GM20431 (cell line): ENCODE results near the gene OR5P2.
"Not testable (repeated sequence)": the region's sequence is repeated elsewhere in the genome, so short reads cannot be mapped to it uniquely, and the experiment has no call there.

Experiments used
- in situ Hi-C: fragments of 300-500 bp; cut with MseI, MboI; formaldehyde crosslinking; loops from one replicate; pipeline ENCODE4 v1.15.0; 2020; ENCODE audit warnings: low sequenced_read_pairs; ENCODE audit not compliant: unreplicated experiment

OR5P2 gene, protein sequence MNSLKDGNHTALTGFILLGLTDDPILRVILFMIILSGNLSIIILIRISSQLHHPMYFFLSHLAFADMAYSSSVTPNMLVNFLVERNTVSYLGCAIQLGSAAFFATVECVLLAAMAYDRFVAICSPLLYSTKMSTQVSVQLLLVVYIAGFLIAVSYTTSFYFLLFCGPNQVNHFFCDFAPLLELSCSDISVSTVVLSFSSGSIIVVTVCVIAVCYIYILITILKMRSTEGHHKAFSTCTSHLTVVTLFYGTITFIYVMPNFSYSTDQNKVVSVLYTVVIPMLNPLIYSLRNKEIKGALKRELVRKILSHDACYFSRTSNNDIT

DNA sequence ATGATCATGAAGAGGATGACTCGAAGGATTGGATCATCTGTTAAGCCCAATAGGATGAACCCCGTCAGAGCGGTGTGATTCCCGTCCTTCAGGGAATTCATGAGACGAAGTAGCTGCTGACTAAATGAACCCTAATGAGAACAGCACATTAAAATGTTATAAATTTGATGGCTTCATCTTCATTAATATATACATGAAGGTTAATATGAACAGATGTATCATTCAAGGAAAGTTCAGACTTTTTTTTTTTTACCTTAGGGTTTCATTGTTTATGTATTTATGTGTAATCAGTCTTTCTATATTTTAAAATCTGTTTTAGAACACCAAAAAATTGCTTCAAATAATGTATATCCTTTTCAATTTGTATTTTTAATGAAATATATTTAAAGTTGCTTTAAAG, at the start of gene OR5P2:
TSS of gene OR5P2 (minus strand) at position 101 of the 400 bp plus-strand sequence. CDS start at position 101, 0 bp downstream.
- in situ Hi-C loops: no loop called here

DNA sequence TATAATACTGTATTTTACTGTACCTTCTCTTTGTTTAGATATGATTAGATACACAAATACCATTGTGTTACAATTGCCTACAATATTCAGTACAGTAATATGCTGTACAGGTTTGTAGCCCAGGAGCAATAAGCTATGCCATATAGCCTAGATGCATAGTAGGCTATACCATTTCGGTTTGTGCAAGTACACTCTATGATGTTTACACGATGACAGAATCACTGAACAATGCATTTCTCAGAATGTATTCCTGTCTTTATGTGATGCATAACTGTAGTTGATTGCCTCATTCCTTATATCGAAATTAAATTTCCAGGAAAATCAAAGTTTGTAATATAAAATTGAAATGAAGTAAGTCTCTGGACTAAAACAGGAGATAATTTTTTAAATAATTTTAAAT, 49.3 kb upstream of the OR5P2 start:
- in situ Hi-C loops: no loop called here

DNA sequence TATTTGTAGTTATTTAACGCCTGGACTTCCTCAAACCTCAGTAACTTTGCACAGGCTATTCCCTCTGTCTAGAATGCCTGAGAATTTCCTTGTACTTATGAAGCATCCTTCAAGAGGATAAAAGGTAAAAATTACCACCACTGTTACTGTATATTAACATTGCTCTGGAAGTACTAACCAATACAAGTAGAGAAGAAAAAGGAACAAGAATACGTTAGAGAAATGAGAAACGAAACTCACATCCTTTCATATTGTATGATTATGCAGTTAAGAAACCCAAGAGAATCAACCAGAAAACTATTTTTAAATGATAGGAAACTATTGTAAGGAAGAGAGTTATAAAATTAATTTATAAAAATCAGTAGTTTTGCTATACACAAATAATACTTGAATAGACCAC, 48.2 kb upstream of the OR5P2 start:
- in situ Hi-C loops: no loop called here

DNA sequence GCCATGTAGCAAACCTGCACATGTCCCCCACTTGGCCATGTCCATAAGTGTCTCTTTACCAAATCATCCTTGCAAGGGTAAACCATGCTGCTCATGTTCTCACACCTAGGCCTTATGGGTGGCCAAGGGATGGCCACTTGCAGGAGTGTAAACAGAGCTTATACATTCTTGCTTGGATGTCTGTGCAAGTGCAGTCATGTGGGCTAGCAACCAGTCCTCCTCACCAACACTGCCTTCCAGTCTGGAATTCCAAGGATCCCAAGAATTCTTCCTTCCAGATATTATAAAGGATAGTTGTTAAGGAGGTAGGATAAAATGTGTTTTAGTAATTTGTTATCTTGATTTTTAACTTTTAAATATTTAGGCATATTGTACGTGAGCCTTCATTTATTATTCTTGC, 47.8 kb upstream of the OR5P2 start:
- in situ Hi-C loops: no loop called here

DNA sequence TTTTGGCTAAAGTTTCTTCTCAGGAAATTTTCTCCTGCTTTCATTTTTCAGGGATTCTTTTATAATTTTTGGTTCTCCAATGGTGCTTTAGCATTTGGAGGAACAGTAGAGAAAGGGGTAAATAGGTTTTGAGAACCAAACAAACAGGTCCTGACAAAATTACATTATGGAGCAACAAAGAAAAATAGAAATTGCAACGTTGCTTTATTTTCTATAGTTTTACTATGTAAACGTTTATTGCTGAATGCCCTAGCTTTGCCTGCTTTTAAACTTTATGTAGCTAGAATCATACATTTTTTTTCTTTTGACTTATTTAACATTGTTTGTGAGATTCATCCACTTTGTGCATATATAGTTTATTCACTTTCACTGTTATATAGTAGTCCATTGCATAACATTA, 43.8 kb upstream of the OR5P2 start:
- in situ Hi-C loops: no loop called here

DNA sequence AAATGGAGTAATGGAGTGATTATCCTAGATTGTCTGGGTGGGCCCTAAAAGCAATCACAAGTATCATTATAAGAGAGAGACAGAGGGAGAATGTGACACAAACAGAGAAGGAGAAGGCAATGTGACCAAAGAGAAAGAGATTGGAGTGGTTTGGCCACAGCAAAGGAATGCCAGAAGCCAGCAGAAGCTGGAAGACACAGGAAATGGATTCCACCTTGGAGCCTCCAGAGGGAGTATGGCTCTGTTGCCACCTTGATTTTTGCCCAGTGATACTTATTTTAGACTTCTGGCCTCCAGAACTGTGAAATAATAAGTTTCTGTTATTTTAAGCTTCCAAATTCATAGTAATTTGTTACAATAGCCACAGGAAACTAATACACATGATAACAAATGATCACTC, 36.8 kb upstream of the OR5P2 start:
- in situ Hi-C loops: no loop called here

DNA sequence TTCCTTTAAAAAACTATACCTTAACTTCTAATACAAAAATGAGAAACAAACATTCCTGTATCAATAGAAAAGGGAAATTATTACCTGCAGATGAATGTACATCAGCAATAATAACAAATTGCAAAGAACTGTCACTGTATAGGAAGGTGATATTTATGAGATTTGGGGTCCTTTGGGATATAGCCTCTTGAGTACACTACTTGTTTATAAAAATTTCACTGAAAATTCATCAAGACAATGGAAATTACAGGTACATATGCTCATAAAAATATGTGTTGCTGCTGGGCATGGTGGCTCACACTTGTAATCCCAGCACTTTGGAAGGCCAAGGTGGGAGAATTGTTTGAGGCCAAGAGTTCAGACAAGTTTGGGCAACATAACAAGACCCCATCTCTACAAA, 34.0 kb upstream of the OR5P2 start, which contains the start of gene OR5P3:
TSS of gene OR5P3 (minus strand) at position 101 of the 400 bp plus-strand sequence.
- in situ Hi-C loops: no loop called here

DNA sequence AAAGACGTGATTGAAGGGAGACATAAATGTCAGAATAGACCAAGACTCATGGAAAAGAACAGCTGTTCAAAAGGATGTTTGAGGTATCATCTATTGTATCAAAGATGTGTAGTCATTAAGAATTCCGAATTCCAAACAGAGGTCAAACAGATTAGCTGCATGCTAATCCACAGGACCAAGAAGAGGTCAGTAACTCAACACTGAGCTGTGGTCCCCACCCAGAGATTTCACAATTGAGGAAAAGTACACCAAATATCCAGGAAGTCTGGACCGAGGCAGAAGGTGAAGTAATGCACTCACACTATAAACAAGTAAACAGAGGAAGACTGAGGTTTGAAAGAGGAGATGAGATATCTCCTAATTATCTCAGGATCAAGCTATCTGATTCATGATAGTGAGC, 29.6 kb upstream of the OR5P2 start:
- in situ Hi-C loops: no loop called here

DNA sequence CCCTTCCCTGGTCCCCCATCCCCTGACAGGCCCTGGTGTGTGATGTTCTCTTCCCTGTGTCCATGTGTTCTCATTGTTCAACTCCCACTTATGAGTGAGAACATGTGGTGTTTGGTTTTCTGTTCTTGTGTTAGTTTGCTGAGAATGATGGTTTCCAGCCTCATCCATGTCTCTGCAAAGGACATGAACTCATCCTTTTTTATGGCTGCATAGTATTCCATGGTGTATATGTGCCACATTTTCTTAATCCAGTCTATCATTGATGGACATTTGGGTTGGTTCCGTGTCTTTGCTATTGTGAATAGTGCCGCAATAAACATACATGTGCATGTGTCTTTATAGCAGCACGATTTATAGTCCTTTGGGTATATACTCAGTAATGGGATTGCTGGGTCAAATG, 23.7 kb upstream of the OR5P2 start:
- in situ Hi-C loops: not testable (repeated sequence)

DNA sequence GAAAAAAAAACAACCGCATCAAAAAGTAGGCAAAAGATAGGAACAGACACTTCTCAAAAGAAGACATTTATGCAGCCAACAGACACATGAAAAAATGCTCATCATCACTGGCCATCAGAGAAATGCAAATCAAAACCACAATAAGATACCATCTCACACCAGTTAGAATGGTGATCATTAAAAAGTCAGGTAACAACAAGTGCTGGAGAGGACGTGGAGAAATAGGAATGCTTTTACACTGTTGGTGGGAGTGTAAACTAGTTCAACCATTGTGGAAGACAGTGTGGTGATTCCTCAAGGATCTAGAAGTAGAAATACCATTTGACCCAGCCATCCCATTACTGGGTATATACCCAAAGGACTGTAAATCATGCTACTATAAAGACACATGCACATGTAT, 18.2 kb upstream of the OR5P2 start:
- in situ Hi-C loops: not testable (repeated sequence)

DNA sequence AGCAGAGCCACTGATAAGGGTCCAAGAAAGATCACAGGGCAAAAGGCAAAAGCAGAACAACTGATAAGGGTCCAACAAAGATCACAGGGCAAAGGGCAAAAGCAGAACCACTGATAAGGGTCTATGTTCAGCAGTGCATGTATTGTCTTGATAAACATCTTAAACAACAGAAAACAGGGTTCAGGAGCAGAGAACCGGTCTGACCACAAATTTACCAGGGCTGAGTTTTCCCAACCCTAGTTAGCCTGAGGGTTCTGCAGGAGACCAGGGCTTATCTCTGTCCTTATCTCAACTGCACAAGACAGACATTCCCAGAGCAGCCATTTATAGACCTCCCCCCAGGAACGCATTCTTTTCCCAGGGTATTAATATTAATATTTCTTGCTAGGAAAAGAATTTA, 13.6 kb upstream of the OR5P2 start:
- in situ Hi-C loops: not testable (repeated sequence)

DNA sequence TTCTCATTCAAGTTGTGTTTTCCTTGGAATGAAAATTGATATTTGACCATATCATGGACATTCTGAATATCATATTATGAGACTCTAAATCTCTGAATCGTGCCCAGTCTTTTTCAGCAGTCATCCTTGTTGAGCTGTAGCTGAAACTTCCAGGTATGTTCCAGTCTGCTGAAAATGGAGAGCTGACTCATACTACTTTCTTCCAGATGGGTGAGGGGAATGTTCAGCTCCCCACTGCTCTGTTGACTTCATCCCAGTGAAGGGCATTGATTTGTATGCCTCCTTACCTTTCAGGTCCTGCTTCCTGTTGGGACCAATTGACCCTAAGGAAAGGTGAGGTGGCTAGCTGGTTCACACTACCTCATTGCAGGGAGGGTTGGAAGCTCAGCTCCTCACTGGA, 3.5 kb downstream of the OR5P2 start:
- in situ Hi-C loops: no loop called here

DNA sequence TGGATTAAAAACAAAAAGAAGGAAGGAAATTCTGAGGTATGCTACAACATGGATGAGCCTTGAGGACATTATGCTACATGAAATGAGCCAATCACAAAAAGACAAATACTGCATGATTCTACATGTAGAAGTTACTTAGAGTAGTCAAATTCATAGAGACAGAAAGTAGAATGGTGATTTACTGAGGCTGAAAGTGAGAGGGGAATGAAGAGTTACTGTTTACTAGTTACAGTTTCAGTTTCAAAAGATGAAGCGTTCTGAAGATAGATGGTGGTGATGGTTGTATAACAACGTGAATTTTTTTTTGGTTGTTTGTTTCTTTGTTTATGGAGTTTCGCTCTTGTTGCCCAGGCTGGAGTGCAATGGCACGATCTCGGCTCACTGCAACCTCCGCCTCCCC, 9.5 kb downstream of the OR5P2 start:
- in situ Hi-C loops: no loop called here

DNA sequence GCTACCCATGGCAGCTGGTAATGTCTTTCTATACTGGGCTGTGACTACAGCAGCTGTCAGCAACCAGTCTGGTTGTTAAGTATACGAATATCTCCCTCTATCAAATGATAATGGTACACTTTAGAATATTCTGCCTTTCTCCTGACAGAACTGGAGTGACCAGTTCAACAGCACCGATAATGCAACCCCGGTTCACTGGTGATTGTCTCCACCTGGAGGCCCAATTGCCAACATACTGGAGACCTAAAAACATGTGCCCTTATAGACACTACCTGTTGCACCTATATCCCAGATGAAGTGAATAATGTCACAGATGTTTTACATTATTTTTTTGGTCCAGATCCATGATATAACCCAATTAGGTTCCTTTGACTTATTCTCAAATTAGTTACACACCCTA, 21.1 kb downstream of the OR5P2 start:
- in situ Hi-C loops: no loop called here

DNA sequence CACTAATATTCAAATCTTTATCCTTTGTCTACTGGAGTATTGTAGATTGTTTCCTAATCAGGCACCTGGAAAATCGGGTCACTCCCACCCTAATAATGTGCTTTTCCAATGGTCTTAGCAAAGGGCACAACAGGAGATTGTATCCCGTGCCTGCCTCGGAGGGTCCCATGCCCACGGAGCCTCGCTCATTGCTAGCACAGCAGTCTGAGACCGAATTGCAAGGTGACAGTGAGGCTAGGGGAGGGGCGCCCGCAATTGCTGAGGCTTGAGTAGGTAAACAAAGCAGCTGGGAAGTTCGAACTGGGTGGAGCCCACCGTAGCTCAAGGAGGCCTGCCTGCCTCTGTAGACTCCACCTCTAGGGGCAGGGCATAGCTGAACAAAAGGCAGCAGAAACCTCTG, 32.4 kb downstream of the OR5P2 start:
- in situ Hi-C loops: not testable (repeated sequence)

DNA sequence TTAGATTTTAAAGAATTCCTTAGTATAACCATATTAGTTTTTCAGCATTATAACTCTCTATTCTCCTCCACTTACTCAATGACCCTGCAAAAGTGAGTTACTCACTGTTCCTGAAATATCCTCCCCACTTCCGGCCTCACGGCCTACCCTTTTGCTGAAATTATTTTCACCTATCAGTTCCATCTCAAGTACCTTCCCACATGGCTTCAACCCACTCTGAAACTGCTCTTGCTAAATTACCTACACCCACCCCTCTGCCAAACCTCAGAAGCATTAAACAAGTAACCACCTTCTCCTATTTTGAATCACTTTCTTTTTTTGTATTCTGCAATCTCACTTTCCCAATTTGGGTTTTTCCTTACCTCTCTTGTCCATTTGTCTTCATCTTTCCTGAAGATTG, 37.7 kb downstream of the OR5P2 start:
- in situ Hi-C loops: no loop called here

DNA sequence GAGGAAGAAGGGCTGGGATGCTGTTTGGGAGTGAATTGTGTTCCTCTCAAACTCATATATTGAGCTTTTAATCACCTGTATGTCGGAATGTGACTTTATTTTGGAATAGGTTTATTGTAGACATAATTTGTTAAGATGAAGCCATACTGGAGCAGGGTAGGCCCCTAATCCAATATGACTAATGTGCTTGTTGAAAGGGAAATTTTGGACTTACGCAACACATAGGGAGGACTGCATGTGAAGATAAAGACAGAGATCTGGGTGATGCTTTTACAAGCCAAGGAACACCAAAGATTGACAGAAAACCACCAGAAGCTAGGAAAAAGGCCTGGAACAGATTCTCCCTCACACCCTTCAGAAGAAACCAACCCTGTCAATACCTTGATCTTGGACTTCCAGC, 47.3 kb downstream of the OR5P2 start:
- in situ Hi-C loops: no loop called here
